H1 (cell line): ENCODE data around the gene SURF2.

Experiments
- CHD2 ChIP-seq: IDR thresholded peaks from 2 replicates; pipeline ENCODE4 v1.6.1; 2012; ENCODE audit warnings: low read length, improper control_type of control experiment
- JUN ChIP-seq: IDR thresholded peaks from 2 replicates; pipeline ENCODE4 v1.6.1; 2011; ENCODE audit warnings: low read depth, mild to moderate bottlenecking, improper control_type of control experiment, low read length
- POLR2AphosphoS5 ChIP-seq: IDR thresholded peaks from 2 replicates; pipeline ENCODE4 v1.6.1; 2011; ENCODE audit warnings: low read depth, low read length

- TF ChIP-seq POLR2AphosphoS5 (no peak), JUN (no peak), CHD2 (no peak)
Observed at GRCh38 chr9:133397370-133397769, 41.0 kb downstream of the SURF2 start.
